ENCODE results near the gene TOM1L2.
A peak's percentile ranks its signal among the peaks of the same experiment; 100 is the strongest.

Gene TOM1L2

GRCh38 chr17:17994271-17995069, 22.3 kb upstream of the TOM1L2 start:
- DNase-seq (ENCODE audit: low spot score) = no peak

GRCh38 chr17:17993852-17994251, 21.7 kb upstream of the TOM1L2 start:
- no peak for DNase-seq (ENCODE audit: low spot score)

DNA sequence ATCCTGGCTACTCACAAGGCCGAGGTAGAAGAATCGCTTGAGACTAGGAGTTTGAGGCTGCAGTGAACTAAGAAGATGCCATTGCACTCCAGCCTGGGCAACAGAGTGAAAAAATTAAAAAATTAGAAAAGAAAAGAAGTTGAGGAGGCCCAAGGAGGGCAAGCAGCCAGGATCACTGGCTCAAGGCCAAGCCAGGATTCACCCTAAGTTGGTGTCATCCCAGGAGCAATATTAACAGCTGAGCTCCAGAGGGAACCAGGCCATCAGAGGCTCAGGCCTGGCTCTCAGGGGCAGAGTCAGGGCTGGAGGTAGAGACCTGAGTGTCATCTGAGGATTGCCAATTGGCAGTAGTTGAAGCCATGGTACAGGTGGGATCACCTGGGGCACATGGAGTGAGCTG, 21.2 kb upstream of the TOM1L2 start:
- DNase-seq (ENCODE audit: low spot score) = no peak

GRCh38 chr17:17990282-17990681, 18.1 kb upstream of the TOM1L2 start:
- no peak for DNase-seq (ENCODE audit: low spot score)

GRCh38 chr17:17989618-17990017, 17.4 kb upstream of the TOM1L2 start:
- DNase-seq (ENCODE audit: low spot score) = no peak

GRCh38 chr17:17989081-17989480, 16.9 kb upstream of the TOM1L2 start:
- no peak for DNase-seq (ENCODE audit: low spot score)

GRCh38 chr17:17988427-17988945, 16.3 kb upstream of the TOM1L2 start:
- no peak for DNase-seq (ENCODE audit: low spot score)

GRCh38 chr17:17987901-17988300, 15.7 kb upstream of the TOM1L2 start:
- no peak for DNase-seq (ENCODE audit: low spot score)

DNA sequence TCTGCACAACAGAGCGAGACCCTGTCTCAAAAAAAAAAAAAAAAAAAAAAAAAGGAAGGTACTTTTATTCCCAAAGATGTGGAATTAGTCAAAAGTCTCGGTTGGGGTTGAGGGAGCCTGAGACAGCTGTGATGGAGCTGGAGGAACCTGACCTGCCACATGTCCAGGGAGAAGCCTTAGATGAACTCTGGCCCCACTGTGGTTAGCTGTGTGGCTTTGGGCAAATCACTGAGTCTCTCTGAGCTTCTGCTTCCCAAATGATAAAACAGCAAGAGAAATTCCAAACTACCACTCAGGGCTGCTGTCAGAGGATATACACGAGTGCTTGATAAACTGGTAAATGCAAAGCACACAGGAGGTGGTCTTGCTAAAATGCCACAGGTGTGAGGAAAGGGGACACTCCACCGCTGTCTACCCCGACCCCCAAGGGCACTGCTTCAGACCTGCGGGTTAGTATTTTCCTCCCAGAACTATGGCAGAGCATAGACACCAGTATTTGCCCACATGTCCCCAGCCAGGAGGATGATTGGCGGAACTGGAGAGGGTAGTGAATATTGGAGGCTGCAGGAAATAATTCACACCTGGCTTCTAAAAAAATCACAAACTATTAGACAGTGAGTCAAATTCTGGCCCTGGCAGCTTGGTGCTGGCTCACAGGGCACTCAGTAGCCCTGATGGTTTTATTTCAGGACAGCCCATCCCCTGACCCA, 15.1 kb upstream of the TOM1L2 start:
- no peak for DNase-seq (ENCODE audit: low spot score)

- DNase-seq (ENCODE audit: low spot score) = no peak
These were observed 13.4 kb upstream of the TOM1L2 start for GRCh38 chr17:17985555-17985954.

DNA sequence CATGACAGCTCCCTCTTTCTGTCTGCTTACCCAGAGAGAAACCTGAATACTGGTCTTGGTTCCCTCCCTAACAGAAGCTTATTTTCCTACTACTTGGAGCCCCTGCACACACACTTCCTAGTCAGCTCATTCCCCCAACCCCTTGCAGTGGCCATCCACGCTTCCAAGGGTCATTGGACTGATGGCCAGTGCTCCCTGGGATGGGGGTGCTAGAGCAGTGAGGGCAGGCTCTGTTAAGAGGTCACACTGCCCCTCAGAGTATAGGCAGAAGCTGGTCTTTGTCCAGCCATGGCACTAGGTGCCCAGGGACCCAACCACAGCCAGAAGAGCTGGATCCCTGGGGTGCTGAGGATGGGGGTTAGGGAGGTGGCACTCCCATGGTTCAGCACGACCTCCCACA, 13.0 kb upstream of the TOM1L2 start:
- no peak for DNase-seq (ENCODE audit: low spot score)

DNA sequence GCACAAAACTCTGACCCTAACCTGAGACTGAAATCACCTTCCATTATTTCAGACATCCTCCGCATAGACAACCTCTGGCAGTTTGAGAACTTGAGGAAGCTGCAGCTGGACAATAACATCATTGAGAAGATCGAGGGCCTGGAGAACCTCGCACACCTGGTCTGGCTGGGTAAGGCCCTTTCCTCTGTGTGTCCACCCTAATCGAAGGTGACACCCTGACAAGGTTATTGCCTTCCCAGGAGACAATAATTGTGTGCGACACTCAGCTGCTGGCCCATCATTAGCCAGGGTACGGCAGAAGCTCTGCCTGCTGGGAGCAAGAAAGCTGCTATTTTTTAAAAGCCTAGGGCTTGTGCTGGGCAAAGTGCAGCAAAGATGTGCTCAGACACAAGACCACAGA, 11.6 kb upstream of the TOM1L2 start:
- DNase-seq (ENCODE audit: low spot score) = no peak

DNA sequence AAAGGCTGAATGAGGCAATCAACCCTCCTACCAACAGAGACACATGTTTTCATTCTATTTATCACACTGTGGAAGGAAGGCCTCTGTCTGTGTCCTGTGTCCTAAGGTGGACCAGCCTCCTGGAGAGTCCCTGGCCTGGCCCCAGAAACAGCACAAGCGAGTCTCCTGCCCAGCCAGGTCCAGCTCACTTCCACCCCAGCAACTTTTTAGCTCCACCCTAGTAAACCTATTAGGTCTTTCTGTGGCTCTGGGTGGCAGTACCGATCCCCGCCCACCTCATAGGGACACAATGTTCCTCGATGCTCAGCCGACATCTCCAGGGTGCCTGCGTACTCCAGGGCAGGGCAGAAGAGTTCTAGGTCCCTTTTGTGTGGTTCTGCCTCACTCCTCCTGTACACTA, 11.2 kb upstream of the TOM1L2 start:
- DNase-seq (ENCODE audit: low spot score) = no peak

DNA sequence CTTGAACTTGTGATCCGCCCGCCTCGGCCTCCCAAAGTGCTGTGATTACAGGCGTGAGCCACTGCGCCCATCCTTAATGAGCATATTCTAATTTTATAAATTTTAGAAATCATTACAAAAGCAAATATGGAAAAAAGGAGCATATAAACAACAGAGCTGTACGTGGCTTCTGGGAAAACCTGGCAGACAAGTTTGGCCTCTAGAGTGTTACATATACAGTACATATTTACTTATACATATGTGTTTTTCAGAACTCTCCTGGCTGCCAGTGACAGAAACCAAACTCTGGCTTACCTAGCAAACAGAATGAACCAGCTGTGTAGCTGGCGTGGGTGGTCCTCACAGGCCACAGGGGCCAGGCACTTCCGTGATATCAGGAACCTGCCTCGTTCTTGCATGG, 10.6 kb upstream of the TOM1L2 start:
- DNase-seq (ENCODE audit: low spot score) = no peak

- DNase-seq (ENCODE audit: low spot score) = no peak
These were observed 9.1 kb upstream of the TOM1L2 start for GRCh38 chr17:17981330-17981729.

GRCh38 chr17:17979778-17980177, 7.6 kb upstream of the TOM1L2 start:
- DNase-seq (ENCODE audit: low spot score) = no peak

GRCh38 chr17:17978481-17979424, 6.6 kb upstream of the TOM1L2 start:
- DNase-seq (ENCODE audit: low spot score) = no peak

DNA sequence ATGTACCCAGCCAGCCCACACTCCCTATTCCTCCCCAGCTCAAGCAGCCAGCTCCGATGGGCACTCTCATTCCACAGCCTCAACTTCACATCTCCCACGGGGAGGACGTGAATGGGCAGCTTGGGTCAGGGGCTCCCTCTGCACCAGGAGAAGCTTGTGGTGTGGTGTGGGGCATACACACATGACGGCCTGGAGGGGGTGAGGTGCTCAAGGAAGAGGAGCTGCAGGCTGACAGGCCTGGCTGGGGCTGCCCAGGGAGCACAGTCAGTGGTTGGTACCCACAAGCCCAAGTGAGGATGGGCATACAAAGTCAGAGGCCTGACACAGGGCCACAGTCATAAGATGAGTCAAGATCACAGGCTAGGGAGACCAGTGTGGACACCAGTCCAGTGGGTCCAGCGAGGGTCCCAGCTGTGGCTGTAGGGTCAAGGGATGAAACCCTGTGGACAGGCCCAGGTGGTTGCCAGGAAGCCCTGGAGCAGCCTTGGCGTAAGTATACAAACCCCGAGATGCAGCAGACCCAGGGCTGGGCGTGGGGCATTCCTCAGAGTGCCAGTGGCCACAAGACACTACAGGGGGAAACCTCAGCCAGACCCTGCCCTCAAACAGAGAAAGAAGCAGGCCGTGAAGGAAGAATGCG, 4.9 kb upstream of the TOM1L2 start:
- DNase-seq (ENCODE audit: low spot score) = no peak

- DNase-seq (ENCODE audit: low spot score) = no peak
These were observed 3.2 kb upstream of the TOM1L2 start for GRCh38 chr17:17975436-17975835.

- DNase-seq (ENCODE audit: low spot score) = no peak
These were observed 703 bp upstream of the TOM1L2 start for GRCh38 chr17:17972952-17973254.

GRCh38 chr17:17971431-17972125, 622 bp downstream of the TOM1L2 start:
- DNase-seq (ENCODE audit: low spot score) = peak; percentile 25

Data from AG08396 (cell line).